Activated CD8-positive, alpha-beta T cell treated with anti-CD3 and anti-CD28 coated beads for 36 hours (primary cell): ENCODE data around the gene SLC35B1. TPM values are rescaled to one million over a fixed set of nuclear protein-coding genes. Genes with fewer than 3 reads are reported as not detected.
A peak's percentile ranks its signal among the peaks of the same experiment; 100 is the strongest.

ENCODE experiments used
- ATAC-seq: fragments of 200-7000 bp; cut with Tn5 transposase; one replicate; pipeline ENCODE4 v1.10.0; 2021; ENCODE audit warnings: mild to moderate bottlenecking, moderate library complexity
- CTCF ChIA-PET: fragments of 350-600 bp; sonication (Branson Sonifier 250); formaldehyde crosslinking; loops from one replicate; lab custom pipeline; 2021; ENCODE audit warnings: antibody characterized with exemption; lab: Charles Lee
- POLR2A ChIA-PET: fragments of 350-600 bp; sonication (Branson Sonifier 250); formaldehyde crosslinking; loops from one replicate; lab custom pipeline; 2021; ENCODE audit warnings: antibody characterized with exemption; lab: Charles Lee
- DNase-seq: peaks from one replicate; pipeline ENCODE4 v3.0.0-alpha.2; 2020
- H3K27ac Mint-ChIP-seq: one replicate; pipeline ENCODE4 v1.8.0; 2021; ENCODE audit warnings: mild to moderate bottlenecking, mixed read lengths
- H3K27me3 Mint-ChIP-seq: one replicate; pipeline ENCODE4 v1.8.0; 2021; ENCODE audit warnings: mixed read lengths
- H3K36me3 Mint-ChIP-seq: one replicate; pipeline ENCODE4 v1.8.0; 2021; ENCODE audit warnings: low read depth, mixed read lengths
- H3K4me1 Mint-ChIP-seq: one replicate; pipeline ENCODE4 v1.8.0; 2021; ENCODE audit warnings: low read depth, mixed read lengths
- H3K4me3 Mint-ChIP-seq: one replicate; pipeline ENCODE4 v1.8.0; 2021; ENCODE audit warnings: mild to moderate bottlenecking, moderate library complexity, mixed read lengths
- H3K9me3 Mint-ChIP-seq: one replicate; pipeline ENCODE4 v1.8.0; 2021; ENCODE audit warnings: mixed read lengths
- intact Hi-C: fragments of 100-400 bp; cut with micrococcal nuclease; formaldehyde crosslinking; loops from one replicate; pipeline ENCODE4 v1.10.0; 2022
- total RNA-seq, 2 experiments: library from RNA; stranded (reverse); gene quantifications; one replicate each; pipeline ENCODE4 v1.2.3, GENCODE V29; 2021
- TF ChIP-seq, protein P1 (sequence below): fragments of 200-600 bp; IDR thresholded peaks from one replicate; pipeline ENCODE4 v1.8.0; 2022; ENCODE audit warnings: antibody characterized with exemption, mild to moderate bottlenecking

Gene SLC35B1
- total RNA-seq, 2 experiments from 2014 or later: 38.6 to 46.6 TPM

DNA sequence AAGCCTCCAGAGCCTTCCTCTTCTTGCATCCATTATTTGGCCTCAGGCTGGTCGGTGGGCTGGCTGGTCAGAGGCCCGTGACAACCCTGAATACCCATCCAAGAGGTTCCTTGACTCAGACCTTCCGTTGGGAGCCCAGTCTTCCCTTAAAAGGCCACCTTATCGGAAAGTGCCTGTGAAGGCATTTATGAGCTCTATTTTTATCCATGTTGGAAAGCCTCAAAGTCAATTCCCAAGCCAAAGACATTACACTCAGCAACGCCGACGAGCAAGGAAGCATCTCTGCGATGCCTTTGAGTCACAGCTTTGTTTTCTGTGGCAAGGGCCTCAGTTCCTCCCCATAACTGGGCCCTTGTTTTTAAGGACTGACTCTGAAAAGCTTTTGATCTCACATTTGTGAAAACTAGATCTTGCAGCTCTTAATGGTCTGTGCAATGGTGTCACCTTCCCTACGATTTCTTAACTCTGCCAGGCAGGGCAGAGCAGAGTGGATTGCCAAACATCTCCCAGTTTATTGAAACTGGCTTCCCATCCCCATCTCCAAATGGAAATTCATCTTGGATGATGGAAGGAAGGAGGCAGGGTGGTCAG, 16.6 kb downstream of the SLC35B1 start:
- ChIA-PET CTCF (interaction anchor here (0.6 to 32.2 kb wide), 6 partner anchors 10 to 125 kb away, joined by 3 to 780 read pairs (median 3); partner anchors contain the start of gene NXPH3), POLR2A (interaction anchor here (0.8 to 1.5 kb wide), 4 partner anchors 10 to 121 kb away, joined by 3 to 5 read pairs (median 3); partner anchors contain the start of gene SPOP)
- Mint-ChIP-seq H3K4me3 (no peak overlapping the region), H3K27ac (no peak overlapping the region), H3K36me3 (peaks cover 7% of the 10 kb centered on the region), H3K27me3 (no peaks in the 10 kb centered on the region), H3K4me1 (peaks cover 58% of the 10 kb centered on the region), H3K9me3 (no peaks in the 10 kb centered on the region)
- TF ChIP-seq, protein P1, sequence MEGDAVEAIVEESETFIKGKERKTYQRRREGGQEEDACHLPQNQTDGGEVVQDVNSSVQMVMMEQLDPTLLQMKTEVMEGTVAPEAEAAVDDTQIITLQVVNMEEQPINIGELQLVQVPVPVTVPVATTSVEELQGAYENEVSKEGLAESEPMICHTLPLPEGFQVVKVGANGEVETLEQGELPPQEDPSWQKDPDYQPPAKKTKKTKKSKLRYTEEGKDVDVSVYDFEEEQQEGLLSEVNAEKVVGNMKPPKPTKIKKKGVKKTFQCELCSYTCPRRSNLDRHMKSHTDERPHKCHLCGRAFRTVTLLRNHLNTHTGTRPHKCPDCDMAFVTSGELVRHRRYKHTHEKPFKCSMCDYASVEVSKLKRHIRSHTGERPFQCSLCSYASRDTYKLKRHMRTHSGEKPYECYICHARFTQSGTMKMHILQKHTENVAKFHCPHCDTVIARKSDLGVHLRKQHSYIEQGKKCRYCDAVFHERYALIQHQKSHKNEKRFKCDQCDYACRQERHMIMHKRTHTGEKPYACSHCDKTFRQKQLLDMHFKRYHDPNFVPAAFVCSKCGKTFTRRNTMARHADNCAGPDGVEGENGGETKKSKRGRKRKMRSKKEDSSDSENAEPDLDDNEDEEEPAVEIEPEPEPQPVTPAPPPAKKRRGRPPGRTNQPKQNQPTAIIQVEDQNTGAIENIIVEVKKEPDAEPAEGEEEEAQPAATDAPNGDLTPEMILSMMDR: no peak
- intact Hi-C loops: no loop called here
- DNase-seq (no peak), ATAC-seq (no peak)

DNA sequence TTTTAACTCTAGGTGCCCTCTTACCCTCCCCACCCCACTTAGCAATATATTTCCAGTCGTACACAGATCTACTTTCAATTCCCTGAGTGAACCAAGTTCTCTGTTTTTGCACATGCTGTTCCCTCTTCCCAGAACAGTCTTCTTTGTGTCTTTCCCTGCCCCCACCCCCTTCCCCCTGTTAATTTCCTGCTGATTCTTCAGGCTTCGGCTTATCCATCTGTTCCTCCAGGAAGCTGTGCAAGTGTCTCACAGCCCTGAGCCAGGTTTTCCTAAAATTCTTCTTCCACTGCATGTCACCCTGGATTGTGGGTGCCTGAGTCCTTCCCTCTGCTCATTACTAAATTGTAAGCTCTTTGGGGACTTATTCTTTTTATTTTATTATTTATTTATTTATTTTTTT, 17.5 kb downstream of the SLC35B1 start:
- intact Hi-C loops: no loop called here
- ChIA-PET CTCF (interaction anchor here (0.8 to 32.2 kb wide), 4 partner anchors 9 to 124 kb away, joined by 3 to 780 read pairs (median 4); partner anchors contain the start of gene NXPH3), POLR2A (no interaction called here)
- DNase-seq: no peak
- Mint-ChIP-seq H3K36me3 (peaks cover 7% of the 10 kb centered on the region), H3K4me3 (no peak overlapping the region), H3K4me1 (peaks cover 49% of the 10 kb centered on the region), H3K27me3 (no peaks in the 10 kb centered on the region), H3K27ac (no peak overlapping the region), H3K9me3 (no peaks in the 10 kb centered on the region)
- TF ChIP-seq, protein P1: no peak
- no peak for ATAC-seq

DNA sequence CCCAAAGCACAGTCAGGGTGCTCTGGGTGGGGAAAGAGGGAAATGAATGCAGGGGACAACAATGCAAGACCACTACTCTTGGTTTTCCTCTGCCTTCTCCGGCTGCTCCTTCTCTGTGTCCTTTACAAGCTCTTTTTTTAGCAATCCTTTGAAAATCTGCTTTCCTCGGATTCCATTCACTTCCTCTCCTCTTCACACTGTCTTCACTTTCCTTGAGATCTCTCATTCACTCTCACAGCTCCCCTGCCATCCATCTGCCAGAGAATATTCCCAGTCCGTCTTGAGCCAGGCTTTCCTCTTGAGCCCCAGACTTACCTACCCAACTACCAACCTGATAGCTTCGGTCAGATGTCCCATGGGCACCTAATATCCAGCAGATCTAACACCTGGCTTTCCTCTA, 18.9 kb downstream of the SLC35B1 start:
- H3K27ac Mint-ChIP-seq: peak overlapping the region; percentile 77
- intact Hi-C loops: no loop called here
- ChIA-PET POLR2A (interaction anchor here (1.6 to 2.3 kb wide), 2 partner anchors 10 to 25 kb away, joined by 4 to 8 read pairs; no protein-coding TSS in a partner anchor), CTCF (interaction anchor here (1.0 to 32.2 kb wide), 6 partner anchors 10 to 163 kb away, joined by 3 to 780 read pairs (median 3); partner anchors contain the start of gene NXPH3)
- peaks cover 7% of the 10 kb centered on the region for H3K36me3 Mint-ChIP-seq
- DNase-seq (no peak), ATAC-seq (no peak)
- peaks cover 42% of the 10 kb centered on the region for H3K4me1 Mint-ChIP-seq
- no peaks in the 10 kb centered on the region for H3K27me3 Mint-ChIP-seq
- H3K9me3 Mint-ChIP-seq: no peaks in the 10 kb centered on the region
- TF ChIP-seq, protein P1: no peak
- peak overlapping the region; percentile 30 for H3K4me3 Mint-ChIP-seq

DNA sequence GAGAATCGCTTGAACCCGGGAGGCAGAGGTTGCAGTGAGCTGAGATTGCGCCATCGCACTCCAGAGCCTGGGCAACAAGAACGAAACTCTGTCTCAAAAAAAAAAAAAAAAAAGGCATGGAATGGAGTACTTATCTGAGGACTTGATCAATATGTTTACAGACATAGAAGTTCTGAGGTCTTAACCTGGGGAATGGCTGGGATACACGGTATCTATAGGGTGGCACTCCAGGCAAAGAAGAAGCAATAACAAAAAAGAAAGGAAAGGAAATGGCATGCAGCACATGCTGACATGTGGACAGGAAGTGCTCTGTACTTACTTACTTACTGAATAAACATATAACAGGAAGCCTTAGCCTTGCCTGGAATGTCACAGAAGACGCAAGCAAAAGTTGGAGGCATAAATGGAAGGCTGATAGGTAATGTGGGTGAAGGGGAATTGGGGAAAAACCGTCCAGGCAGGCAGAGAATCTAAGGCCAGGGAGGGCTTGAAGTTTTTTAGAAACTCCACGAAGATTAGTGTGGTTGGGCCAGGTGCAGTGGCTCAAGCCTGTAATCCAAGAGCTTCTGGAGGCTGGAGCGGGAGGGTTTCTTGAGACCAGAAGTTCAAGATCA, 19.8 kb downstream of the SLC35B1 start:
- H3K36me3 Mint-ChIP-seq: peaks cover 7% of the 10 kb centered on the region
- CTCF ChIA-PET: interaction anchor here (1.1 to 32.2 kb wide), 5 partner anchors 8 to 122 kb away, joined by 3 to 780 read pairs (median 8); partner anchors contain the start of gene NXPH3
- DNase-seq (peak; percentile 38), ATAC-seq (peak; percentile 66)
- POLR2A ChIA-PET: interaction anchor here (0.9 to 2.3 kb wide), 5 partner anchors 9 to 119 kb away, joined by 3 to 8 read pairs (median 4); partner anchors contain the start of gene SLC35B1
- H3K4me3 Mint-ChIP-seq: peak overlapping the region; percentile 53
- intact Hi-C loops: no loop called here
- H3K4me1 Mint-ChIP-seq: peaks cover 40% of the 10 kb centered on the region
- TF ChIP-seq, protein P1: no peak
- no peaks in the 10 kb centered on the region for H3K27me3 Mint-ChIP-seq
- peak overlapping the region; percentile 94 for H3K27ac Mint-ChIP-seq
- H3K9me3 Mint-ChIP-seq: no peaks in the 10 kb centered on the region
